Stimulated activated naive CD8-positive, alpha-beta T cell treated with anti-CD3 and anti-CD28 coated beads, Interleukin-15, amount 100 ng/mL, for 72 hours (primary cell): ENCODE measurements around the gene EPAS1.
A peak's percentile ranks its signal among the peaks of the same experiment; 100 is the strongest.

Experiments
- ATAC-seq: fragments of 150-1000 bp; cut with Tn5 transposase; 2 replicates; pipeline ENCODE4 v1.10.0; 2021; ENCODE audit warnings: mild to moderate bottlenecking, moderate library complexity
- DNase-seq, 2 donors: peaks; one replicate each; pipeline ENCODE4 v3.0.0; 2021 to 2022
- H3K27ac Mint-ChIP-seq, 2 donors: one replicate each; pipeline ENCODE4 v1.8.0; 2022; ENCODE audit warnings: mild to moderate bottlenecking in 2 of 2, mixed read lengths in 2 of 2, moderate library complexity in 2 of 2
- H3K27me3 Mint-ChIP-seq: one replicate; pipeline ENCODE4 v1.8.0; 2022; ENCODE audit warnings: mixed read lengths
- H3K4me1 Mint-ChIP-seq: one replicate; pipeline ENCODE4 v1.8.0; 2022; ENCODE audit warnings: mild to moderate bottlenecking, mixed read lengths
- H3K4me3 Mint-ChIP-seq, 2 donors: one replicate each; pipeline ENCODE4 v1.8.0; 2022; ENCODE audit warnings: mild to moderate bottlenecking in 2 of 2, mixed read lengths in 2 of 2, moderate library complexity in 1 of 2
- H3K9me3 Mint-ChIP-seq, 2 donors: one replicate each; pipeline ENCODE4 v1.8.0; 2022; ENCODE audit warnings: mixed read lengths in 2 of 2

The EPAS1 gene

GRCh38 chr2:46319711-46320110 lies 22.5 kb downstream of the EPAS1 start:
- Mint-ChIP-seq H3K4me3 (no peak overlapping the region), H3K27ac (no peak overlapping the region), H3K4me1 (no peaks in the 10 kb centered on the region), H3K27me3 (peaks cover 14% of the 10 kb centered on the region), H3K9me3 (no peaks in the 10 kb centered on the region)
- DNase-seq (no peak), ATAC-seq (no peak)

GRCh38 chr2:46320141-46320567 lies 22.9 kb downstream of the EPAS1 start:
- DNase-seq, result no peak
- Mint-ChIP-seq H3K9me3 (no peaks in the 10 kb centered on the region), H3K27me3 (peaks cover 19% of the 10 kb centered on the region), H3K4me3 (no peak overlapping the region), H3K4me1 (no peaks in the 10 kb centered on the region), H3K27ac (no peak overlapping the region)
- no peak for ATAC-seq

GRCh38 chr2:46323730-46324129 lies 26.5 kb downstream of the EPAS1 start:
- ATAC-seq (no peak), DNase-seq (no peak)
- H3K9me3 Mint-ChIP-seq, result no peaks in the 10 kb centered on the region
- H3K27ac Mint-ChIP-seq, result no peak overlapping the region
- no peak overlapping the region for H3K4me3 Mint-ChIP-seq
- no peaks in the 10 kb centered on the region for H3K4me1 Mint-ChIP-seq
- peaks cover 10% of the 10 kb centered on the region for H3K27me3 Mint-ChIP-seq

- no peak overlapping the region for H3K4me3 Mint-ChIP-seq
- no peaks in the 10 kb centered on the region for H3K4me1 Mint-ChIP-seq
- no peaks in the 10 kb centered on the region for H3K9me3 Mint-ChIP-seq
- H3K27ac Mint-ChIP-seq, result no peak overlapping the region
- peaks cover 10% of the 10 kb centered on the region for H3K27me3 Mint-ChIP-seq
- ATAC-seq (no peak), DNase-seq (no peak)
Observed at GRCh38 chr2:46325182-46325928, 28.1 kb downstream of the EPAS1 start.

GRCh38 chr2:46326231-46326980 lies 29.2 kb downstream of the EPAS1 start:
- no peak for DNase-seq
- no peak for ATAC-seq
- Mint-ChIP-seq H3K4me3 (no peak overlapping the region), H3K27me3 (peaks cover 10% of the 10 kb centered on the region), H3K4me1 (no peaks in the 10 kb centered on the region), H3K27ac (no peak overlapping the region), H3K9me3 (no peaks in the 10 kb centered on the region)

GRCh38 chr2:46327627-46328026 lies 30.4 kb downstream of the EPAS1 start:
- Mint-ChIP-seq H3K4me1 (no peaks in the 10 kb centered on the region), H3K9me3 (no peaks in the 10 kb centered on the region), H3K4me3 (no peak overlapping the region), H3K27ac (no peak overlapping the region), H3K27me3 (peaks cover 15% of the 10 kb centered on the region)
- DNase-seq (no peak), ATAC-seq (no peak)

- no peak overlapping the region for H3K4me3 Mint-ChIP-seq
- no peak overlapping the region for H3K27ac Mint-ChIP-seq
- H3K4me1 Mint-ChIP-seq, result no peaks in the 10 kb centered on the region
- no peak for DNase-seq
- H3K27me3 Mint-ChIP-seq, result peaks cover 20% of the 10 kb centered on the region
- no peak for ATAC-seq
- no peaks in the 10 kb centered on the region for H3K9me3 Mint-ChIP-seq
Observed at GRCh38 chr2:46328291-46328690, 31.1 kb downstream of the EPAS1 start.

- no peak overlapping the region for H3K27ac Mint-ChIP-seq
- peaks cover 24% of the 10 kb centered on the region for H3K27me3 Mint-ChIP-seq
- H3K4me1 Mint-ChIP-seq, result no peaks in the 10 kb centered on the region
- ATAC-seq (no peak), DNase-seq (no peak)
- no peaks in the 10 kb centered on the region for H3K9me3 Mint-ChIP-seq
- H3K4me3 Mint-ChIP-seq, result no peak overlapping the region
Observed at GRCh38 chr2:46328829-46329228, 31.6 kb downstream of the EPAS1 start.

- ATAC-seq, result no peak
- Mint-ChIP-seq H3K27ac (no peak overlapping the region), H3K9me3 (no peaks in the 10 kb centered on the region), H3K4me3 (no peak overlapping the region), H3K27me3 (peaks cover 24% of the 10 kb centered on the region), H3K4me1 (peaks cover 2% of the 10 kb centered on the region)
- DNase-seq, result no peak
Observed at GRCh38 chr2:46329340-46329739, 32.1 kb downstream of the EPAS1 start.

- H3K27me3 Mint-ChIP-seq, result peaks cover 17% of the 10 kb centered on the region
- H3K9me3 Mint-ChIP-seq, result no peaks in the 10 kb centered on the region
- DNase-seq (no peak), ATAC-seq (no peak)
- peaks cover 6% of the 10 kb centered on the region for H3K4me1 Mint-ChIP-seq
- no peak overlapping the region for H3K4me3 Mint-ChIP-seq
- no peak overlapping the region for H3K27ac Mint-ChIP-seq
Observed at GRCh38 chr2:46329803-46330775, 32.9 kb downstream of the EPAS1 start.

- H3K4me3 Mint-ChIP-seq, result no peak overlapping the region
Observed at GRCh38 chr2:46331109-46331766, 34.0 kb downstream of the EPAS1 start.

GRCh38 chr2:46332686-46333281 lies 35.6 kb downstream of the EPAS1 start:
- no peak overlapping the region for H3K4me3 Mint-ChIP-seq

More at GRCh38 chr2:46331109-46331766, 34.0 kb downstream of the EPAS1 start:
- Mint-ChIP-seq H3K4me1 (peaks cover 13% of the 10 kb centered on the region), H3K27me3 (peaks cover 15% of the 10 kb centered on the region), H3K9me3 (no peaks in the 10 kb centered on the region), H3K27ac (no peak overlapping the region)
- DNase-seq (no peak), ATAC-seq (no peak)

GRCh38 chr2:46333912-46334311 lies 36.7 kb downstream of the EPAS1 start:
- no peak for DNase-seq

More at GRCh38 chr2:46332686-46333281, 35.6 kb downstream of the EPAS1 start:
- no peak for ATAC-seq
- peaks cover 15% of the 10 kb centered on the region for H3K27me3 Mint-ChIP-seq
- peaks cover 25% of the 10 kb centered on the region for H3K4me1 Mint-ChIP-seq
- H3K9me3 Mint-ChIP-seq, result no peaks in the 10 kb centered on the region
- no peak for DNase-seq
- no peak overlapping the region for H3K27ac Mint-ChIP-seq

GRCh38 chr2:46334389-46335271 lies 37.4 kb downstream of the EPAS1 start:
- no peaks in the 10 kb centered on the region for H3K9me3 Mint-ChIP-seq
- ATAC-seq (no peak), DNase-seq (no peak)
- no peak overlapping the region for H3K4me3 Mint-ChIP-seq
- peaks cover 32% of the 10 kb centered on the region for H3K4me1 Mint-ChIP-seq
- H3K27ac Mint-ChIP-seq, result peak overlapping the region in 1 of 2 donors; percentile 5
- H3K27me3 Mint-ChIP-seq, result peaks cover 15% of the 10 kb centered on the region

More at GRCh38 chr2:46333912-46334311, 36.7 kb downstream of the EPAS1 start:
- Mint-ChIP-seq H3K27ac (no peak overlapping the region), H3K9me3 (no peaks in the 10 kb centered on the region), H3K4me1 (peaks cover 32% of the 10 kb centered on the region), H3K4me3 (no peak overlapping the region), H3K27me3 (peaks cover 15% of the 10 kb centered on the region)
- ATAC-seq, result peak; percentile 39
